ENCODE data around the gene ILF2. TPM values are rescaled to one million over a fixed set of nuclear protein-coding genes. Genes with fewer than 3 reads are reported as not detected.
A peak's percentile ranks its signal among the peaks of the same experiment; 100 is the strongest.

Gene ILF2
- total RNA-seq, 1 donor from 2014 or later: 474 TPM

- Histone ChIP-seq H3K4me2 (no peak overlapping the region), H3K4me3 (no peak overlapping the region), H4K20me1 (ENCODE audit: low read depth) (no peaks in the 10 kb centered on the region), H3K9me3 (ENCODE audit: low read depth) (no peaks in the 10 kb centered on the region), H3K4me1 (peaks cover 16% of the 10 kb centered on the region), H3F3A (ENCODE audit: low read depth) (no peaks in the 10 kb centered on the region), H2AFZ (replicated peaks) (no peak overlapping the region), H3K27ac (no peak overlapping the region), H3K36me3 (no peaks in the 10 kb centered on the region), H3K27me3 (no peaks in the 10 kb centered on the region), H3K9ac (no peak overlapping the region), H3K79me2 (ENCODE audit: low read depth) (no peaks in the 10 kb centered on the region)
- Mint-ChIP-seq H3K9me3 (peaks cover 4% of the 10 kb centered on the region), H3K36me3 (peaks cover 9% of the 10 kb centered on the region), H3K27me3 (ENCODE audit: insufficient read depth, low read depth) (peaks cover 2% of the 10 kb centered on the region), H3K27ac (no peak overlapping the region), H3K4me1 (peaks cover 4% of the 10 kb centered on the region), H3K4me3 (no peak overlapping the region)
- TF ChIP-seq EZH2phosphoT487 (IDR thresholded peaks at IDR 0.05): no peak
- TF ChIP-seq EZH2 (IDR thresholded peaks at IDR 0.05): no peak
- TF ChIP-seq CTCF (IDR thresholded peaks at IDR 0.05): no peak
- no peak for DNase-seq (ENCODE audit: low spot score)
Observed at GRCh38 chr1:153615406-153615805, 55.4 kb downstream of the ILF2 start.

- no peaks in the 10 kb centered on the region for H3K79me2 ChIP-seq (ENCODE audit: low read depth)
- H3K9ac ChIP-seq: no peak overlapping the region
- no peaks in the 10 kb centered on the region for H3K27me3 ChIP-seq
- Mint-ChIP-seq H3K36me3 (peaks cover 9% of the 10 kb centered on the region), H3K9me3 (peaks cover 4% of the 10 kb centered on the region), H3K4me3 (no peak overlapping the region), H3K27ac (no peak overlapping the region), H3K27me3 (ENCODE audit: insufficient read depth, low read depth) (peaks cover 4% of the 10 kb centered on the region), H3K4me1 (peaks cover 6% of the 10 kb centered on the region)
- no peak overlapping the region for H3K4me2 ChIP-seq
- no peak overlapping the region for H3K4me3 ChIP-seq
- H3K9me3 ChIP-seq (ENCODE audit: low read depth): no peaks in the 10 kb centered on the region
- H4K20me1 ChIP-seq (ENCODE audit: low read depth): no peaks in the 10 kb centered on the region
- no peak for DNase-seq (ENCODE audit: low spot score)
- H3K4me1 ChIP-seq: peaks cover 16% of the 10 kb centered on the region
- no peak for TF ChIP-seq EZH2 (IDR thresholded peaks at IDR 0.05)
- no peak for TF ChIP-seq CTCF (IDR thresholded peaks at IDR 0.05)
- no peak for TF ChIP-seq EZH2phosphoT487 (IDR thresholded peaks at IDR 0.05)
- H3K27ac ChIP-seq: no peak overlapping the region
- no peaks in the 10 kb centered on the region for H3K36me3 ChIP-seq
- no peaks in the 10 kb centered on the region for H3F3A ChIP-seq (ENCODE audit: low read depth)
- no peak overlapping the region for H2AFZ ChIP-seq (replicated peaks)
Observed at GRCh38 chr1:153614906-153615305, 55.9 kb downstream of the ILF2 start.

- H3K27ac ChIP-seq: no peak overlapping the region
- no peaks in the 10 kb centered on the region for H3K27me3 ChIP-seq
- TF ChIP-seq EZH2phosphoT487 (IDR thresholded peaks at IDR 0.05): no peak
- no peak for TF ChIP-seq CTCF (IDR thresholded peaks at IDR 0.05)
- no peak for TF ChIP-seq EZH2 (IDR thresholded peaks at IDR 0.05)
- Mint-ChIP-seq H3K4me3 (no peak overlapping the region), H3K9me3 (no peaks in the 10 kb centered on the region), H3K27me3 (ENCODE audit: insufficient read depth, low read depth) (peaks cover 6% of the 10 kb centered on the region), H3K36me3 (peaks cover 5% of the 10 kb centered on the region), H3K27ac (peak overlapping the region; percentile 12), H3K4me1 (peaks cover 11% of the 10 kb centered on the region)
- no peak overlapping the region for H3K9ac ChIP-seq
- H3F3A ChIP-seq (ENCODE audit: low read depth): no peaks in the 10 kb centered on the region
- H3K36me3 ChIP-seq: no peaks in the 10 kb centered on the region
- no peak overlapping the region for H2AFZ ChIP-seq (replicated peaks)
- no peak overlapping the region for H3K4me3 ChIP-seq
- H3K9me3 ChIP-seq (ENCODE audit: low read depth): no peaks in the 10 kb centered on the region
- no peaks in the 10 kb centered on the region for H3K79me2 ChIP-seq (ENCODE audit: low read depth)
- no peaks in the 10 kb centered on the region for H4K20me1 ChIP-seq (ENCODE audit: low read depth)
- H3K4me1 ChIP-seq: peaks cover 20% of the 10 kb centered on the region
- H3K4me2 ChIP-seq: no peak overlapping the region
- DNase-seq (ENCODE audit: low spot score): no peak
Observed at GRCh38 chr1:153614189-153614900, 56.4 kb downstream of the ILF2 start.
